K562 (cell line): ENCODE data around the gene EYA3. TPM values are rescaled to one million over a fixed set of nuclear protein-coding genes. Genes with fewer than 3 reads are reported as not detected.

Source experiments
- ATAC-seq: fragments of 200-7000 bp; cut with Tn5 transposase; 3 replicates; pipeline ENCODE4 v1.9.1; 2020; ENCODE audit warnings: moderate library complexity
- BruUV-seq: library from RNA; stranded (reverse); fragments of 400-500 nt; replicated peaks from 2 replicates; lab custom pipeline; 2021; lab: Mats Ljungman, UMichigan
- CTCF ChIA-PET: fragments of 300-600 bp; formaldehyde crosslinking; extraction: SDS; loops from one replicate; lab custom pipeline; 2021; ENCODE audit warnings: low intra/inter-chr PET ratio; lab: Yijun Ruan, JAX
- POLR2A ChIA-PET: fragments of 300-600, 350-650 bp; sonication (Branson Sonifier 250); formaldehyde crosslinking; extraction: SDS; loops from one replicate; lab custom pipeline; 2021; ENCODE audit warnings: antibody characterized with exemption, inconsistent platforms; lab: Yijun Ruan, JAX
- DNase-seq, 4 experiments: peaks; one replicate each; pipeline versions ENCODE4 v3.0.0 to v3.0.0-alpha.2; 2011 to 2018; ENCODE audit warnings: low spot score in 3 of 4, mixed read lengths in 3 of 4; ENCODE audit errors: extremely low read depth in 1 of 4
- FAIRE-seq: peaks from 2 replicates; lab custom pipeline; 2011; peaks lifted over from hg19 to GRCh38; lab: Jason Lieb, UNC
- H2AFZ ChIP-seq: 2 replicates; pipeline ENCODE4 v1.6.0; 2011; ENCODE audit warnings: low read depth, low read length, control low read depth, inconsistent platforms
- H3K27ac ChIP-seq: fragments of 200-600 bp; 3 replicates; pipeline ENCODE4 v1.8.0; 2011; ENCODE audit warnings: low read depth, mild to moderate bottlenecking, control low read depth, inconsistent platforms, low read length, moderate library complexity, mixed read lengths; ENCODE audit errors: extremely low read depth
- H3K27me3 ChIP-seq, 2 experiments: fragments of 300-600 bp in 1 of 2; 2 replicates in 1 of 2; 3 replicates in 1 of 2; pipeline versions ENCODE4 v1.6.0 to v1.8.0; 2011; ENCODE audit warnings: inconsistent platforms in 2 of 2, low read length in 2 of 2, mild to moderate bottlenecking in 1 of 2, mixed read lengths in 1 of 2, moderate library complexity in 1 of 2; ENCODE audit not compliant: control insufficient read depth in 2 of 2, insufficient read depth in 2 of 2
- H3K36me3 ChIP-seq: fragments of 300-600 bp; 3 replicates; pipeline ENCODE4 v1.8.0; 2011; ENCODE audit warnings: mild to moderate bottlenecking, low read length, inconsistent platforms; ENCODE audit not compliant: control insufficient read depth, insufficient read depth
- H3K4me1 ChIP-seq, 2 experiments: fragments of 200-600 bp in 1 of 2; replicated peaks in 1 of 2; 2 replicates in 1 of 2; 3 replicates in 1 of 2; pipeline versions ENCODE4 v1.5.1 to v1.8.0; 2011; ENCODE audit warnings: inconsistent platforms in 2 of 2, low read length in 2 of 2, mild to moderate bottlenecking in 1 of 2, mixed read lengths in 1 of 2, moderate library complexity in 1 of 2; ENCODE audit not compliant: control insufficient read depth in 2 of 2, insufficient read depth in 2 of 2
- H3K4me2 ChIP-seq: 2 replicates; pipeline ENCODE4 v1.6.1; 2011; ENCODE audit warnings: low read length, control low read depth, inconsistent platforms, mixed read lengths; ENCODE audit not compliant: insufficient read depth
- H3K4me3 ChIP-seq: fragments of 200-600 bp; sonication (generic), shearing (Covaris generic); 2 replicates; pipeline ENCODE4 v1.5.1; 2016; ENCODE audit warnings: control low read depth, inconsistent platforms
- H3K79me2 ChIP-seq: fragments of 200-600 bp; 3 replicates; pipeline ENCODE4 v1.8.0; 2011; ENCODE audit warnings: low read length, inconsistent platforms; ENCODE audit not compliant: control insufficient read depth, insufficient read depth
- H3K9ac ChIP-seq, 2 experiments: 2 replicates each; pipeline versions ENCODE4 v1.6.0 to v1.6.1; 2011; ENCODE audit warnings: low read depth in 2 of 2, low read length in 2 of 2, control low read depth in 1 of 2, inconsistent platforms in 1 of 2, mild to moderate bottlenecking in 1 of 2, mixed read lengths in 1 of 2; ENCODE audit not compliant: insufficient read depth in 1 of 2
- H3K9me1 ChIP-seq: one replicate; pipeline ENCODE4 v1.6.0; 2011; ENCODE audit warnings: inconsistent platforms, mild to moderate bottlenecking, low read length, moderate library complexity; ENCODE audit not compliant: control insufficient read depth, insufficient read depth
- H3K9me3 ChIP-seq: replicated peaks from 2 replicates; pipeline ENCODE4 v1.5.1; 2011; ENCODE audit warnings: low read depth, low read length, inconsistent platforms; ENCODE audit not compliant: control insufficient read depth, insufficient read depth
- H4K20me1 ChIP-seq: replicated peaks from 2 replicates; pipeline ENCODE4 v1.6.1; 2011; ENCODE audit warnings: low read length, inconsistent platforms, mixed read lengths; ENCODE audit not compliant: control insufficient read depth, insufficient read depth
- ATF7 ChIP-seq: fragments of 450-650 bp; IDR thresholded peaks from 2 replicates; pipeline ENCODE4 v1.7.1; 2014; ENCODE audit warnings: mild to moderate bottlenecking, moderate library complexity
- C11orf30 ChIP-seq: fragments of 450-650 bp; IDR thresholded peaks from 2 replicates; pipeline ENCODE4 v1.6.1; 2016; ENCODE audit warnings: low read depth, mild to moderate bottlenecking
- ERF ChIP-seq: fragments of 450-650 bp; formaldehyde crosslinking; IDR thresholded peaks from 2 replicates; pipeline ENCODE4 v1.4.0; 2020; ENCODE audit warnings: mild to moderate bottlenecking, mixed read lengths
- ETV1 ChIP-seq: fragments of 450-650 bp; conservative IDR thresholded peaks from 2 replicates; pipeline ENCODE4 v1.6.1; 2016; ENCODE audit warnings: missing genetic modification characterization, control low read depth, low read depth, missing compliant biosample characterization
- FOXJ2 ChIP-seq: fragments of 200-800 bp; sonication (Bioruptor generic); IDR thresholded peaks from 2 replicates; pipeline ENCODE4 v1.6.1; 2016; ENCODE audit warnings: missing genetic modification characterization, missing compliant biosample characterization
- GABPB1 ChIP-seq: sonication (generic); formaldehyde crosslinking; IDR thresholded peaks from 2 replicates; pipeline ENCODE4 v1.8.0; 2022; ENCODE audit warnings: mild to moderate bottlenecking, missing genetic modification reagents
- MCM5 ChIP-seq: fragments of 450-650 bp; IDR thresholded peaks from 2 replicates; pipeline ENCODE4 v1.6.1; 2016; ENCODE audit warnings: low read depth
- NFYB ChIP-seq: IDR thresholded peaks from 2 replicates; pipeline ENCODE4 v1.6.1; 2011; ENCODE audit warnings: mild to moderate bottlenecking, moderate library complexity; ENCODE audit not compliant: insufficient read length; ENCODE audit errors: extremely low read depth
- PHF21A ChIP-seq: fragments of 450-650 bp; IDR thresholded peaks from 2 replicates; pipeline ENCODE4 v1.6.1; 2017; ENCODE audit warnings: low read depth, borderline replicate concordance
- RBM39 ChIP-seq: fragments of 200-400 bp; formaldehyde crosslinking; optimal IDR thresholded peaks from 2 replicates; pipeline ENCODE3; 2018; ENCODE audit warnings: low read depth, low read length
- RCOR1 ChIP-seq, 2 experiments: IDR thresholded peaks; 2 replicates each; pipeline ENCODE4 v1.6.1; 2012; ENCODE audit warnings: low read depth in 2 of 2, low read length in 2 of 2, borderline replicate concordance in 1 of 2, improper control_type of control experiment in 1 of 2
- SAFB ChIP-seq: fragments of 200-400 bp; formaldehyde crosslinking; IDR thresholded peaks from 2 replicates; pipeline ENCODE4 v1.6.1; 2017; ENCODE audit warnings: low read depth, low read length, borderline replicate concordance
- TAF1 ChIP-seq: IDR thresholded peaks from 2 replicates; pipeline ENCODE4 v1.6.1; 2011; ENCODE audit warnings: mild to moderate bottlenecking, low read length, moderate library complexity; ENCODE audit not compliant: insufficient read depth, control insufficient read depth, severe bottlenecking; ENCODE audit errors: extremely low read depth
- TBL1XR1 ChIP-seq, 2 experiments: IDR thresholded peaks; 2 replicates each; pipeline ENCODE4 v1.6.1; 2012; ENCODE audit warnings: improper control_type of control experiment in 2 of 2, low read length in 2 of 2, mild to moderate bottlenecking in 1 of 2
- ZFP91 ChIP-seq: sonication (generic); formaldehyde crosslinking; IDR thresholded peaks from 2 replicates; pipeline ENCODE4 v1.8.0; 2022; ENCODE audit warnings: mild to moderate bottlenecking, missing genetic modification reagents
- ZNF584 ChIP-seq: fragments of 200-800 bp; sonication (Bioruptor generic); IDR thresholded peaks from 2 replicates; pipeline ENCODE4 v1.6.1; 2016; ENCODE audit warnings: low read depth, mild to moderate bottlenecking, missing genetic modification characterization, missing compliant biosample characterization
- ZNF717 ChIP-seq: fragments of 250-450 bp; sonication (Bioruptor Pico); IDR thresholded peaks from 2 replicates; pipeline ENCODE4 v1.5.0; 2021
- ZNF766 ChIP-seq: fragments of 200-800 bp; sonication (Bioruptor generic); conservative IDR thresholded peaks from 2 replicates; pipeline ENCODE4 v1.6.1; 2016; ENCODE audit warnings: missing genetic modification characterization, missing compliant biosample characterization
- WGBS: fragments of 100-300 bp; shearing (Covaris generic); methylation state at CpG from one replicate; pipeline ENCODE4 v1.1.6; 2016; ENCODE audit warnings: low coverage, mixed read lengths; ENCODE audit not compliant: insufficient coverage; ENCODE audit errors: missing lambda C conversion rate; 5-methylcytosine and 5-hydroxymethylcytosine counted together
- in situ Hi-C: fragments of 300-500 bp; cut with MboI; formaldehyde crosslinking; loops from 4 replicates; pipeline ENCODE4 v1.15.0; 2018; ENCODE audit warnings: inconsistent platforms, mixed read lengths
- intact Hi-C: fragments of 100-400 bp; cut with micrococcal nuclease; formaldehyde crosslinking; loops from 2 replicates; pipeline ENCODE4 v1.14.2; 2022
- polyA plus RNA-seq, 8 experiments: library from polyadenylated mRNA; depleted of rRNA in 4 of 8; stranded (reverse) in 5 of 8; unstranded in 3 of 8; fragments of >200 nt; fragmentation: Nextera tagmentation in 2 of 8; fragmentation: Illumina TruSeq in 1 of 8; extraction: Ambion mirVana in 2 of 8; extraction: Trizol in 1 of 8; gene quantifications; 2 replicates each; pipeline versions ENCODE4 v1.2.1 to v1.2.3, GENCODE V29; 2011 to 2014; ENCODE audit warnings: inconsistent platforms in 1 of 8, missing spikeins in 1 of 8
- total RNA-seq, 7 experiments: library from RNA; depleted of rRNA in 6 of 7; stranded (reverse); fragments of >200 nt in 6 of 7; fragmentation: Illumina TruSeq in 2 of 7; extraction: Trizol in 2 of 7; gene quantifications; 2 replicates each; pipeline versions ENCODE4 v1.2.1 to v1.2.3, GENCODE V29; 2011 to 2021; ENCODE audit warnings: low replicate concordance in 1 of 7
- TF ChIP-seq, protein P1 (sequence below): conservative IDR thresholded peaks from 2 replicates; pipeline ENCODE4 v1.6.1; 2011; ENCODE audit warnings: low read depth, mild to moderate bottlenecking, low read length; ENCODE audit not compliant: control insufficient read depth
- TF ChIP-seq, protein P2 (sequence below), 2 experiments: fragments of 250-450 bp in 1 of 2; fragments of 450-650 bp in 1 of 2; sonication (Bioruptor Pico) in 1 of 2; IDR thresholded peaks; 2 replicates each; pipeline versions ENCODE4 v1.6.1 to v1.8.0; 2016 to 2021; ENCODE audit warnings: mild to moderate bottlenecking in 2 of 2, moderate library complexity in 2 of 2, missing compliant biosample characterization in 1 of 2, missing genetic modification characterization in 1 of 2

Gene EYA3
- total and polyA plus RNA-seq, 9 of the 15 experiments (the other 6 are each of a cell fraction or from before 2014, with no cell fraction given) = 21.7 to 64.0 (median 43.6) TPM

DNA sequence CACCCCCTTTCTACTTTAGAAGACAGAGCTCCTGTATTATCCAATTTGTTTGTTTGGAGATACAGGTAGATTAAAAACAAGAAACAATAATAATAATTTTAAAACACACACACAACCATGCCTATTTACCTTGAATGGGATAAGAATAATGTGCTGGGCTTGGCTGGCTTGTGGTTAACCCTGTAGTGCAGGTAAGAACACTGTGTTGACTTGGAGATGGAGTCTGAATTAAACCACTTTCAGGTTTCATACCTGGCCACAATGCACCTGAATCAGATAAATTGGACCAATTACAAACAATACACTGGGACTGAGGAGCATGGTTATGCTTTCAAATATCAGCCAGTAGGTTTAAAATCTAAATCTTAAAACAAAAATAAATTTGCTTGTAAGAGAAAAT, 60.8 kb downstream of the EYA3 start:
- peaks cover 48% of the 10 kb centered on the region for H3K36me3 ChIP-seq
- no peak for FAIRE-seq

GRCh38 chr1:28027238-28027637, 61.2 kb downstream of the EYA3 start:
- no peaks in the 10 kb centered on the region for H3K4me1 ChIP-seq
- H4K20me1 ChIP-seq = no peaks in the 10 kb centered on the region
- no peak overlapping the region for H3K4me2 ChIP-seq
- H3K27me3 ChIP-seq = no peaks in the 10 kb centered on the region
- ATAC-seq (no peak), DNase-seq (no peak), FAIRE-seq (no peak)
- no TSS peak for BruUV-seq
- no peaks in the 10 kb centered on the region for H3K9me3 ChIP-seq
- POLR2A ChIA-PET = no interaction called here
- CTCF ChIA-PET = no interaction called here
- no peaks in the 10 kb centered on the region for H3K9me1 ChIP-seq
- no peak overlapping the region for H3K9ac ChIP-seq
- intact Hi-C loops (no loop called here), in situ Hi-C loops (no loop called here)
- H3K4me3 ChIP-seq = no peak overlapping the region
- 22% methylated on average over 1 of the region's 1 CpG for WGBS
- H2AFZ ChIP-seq = no peak overlapping the region
- H3K27ac ChIP-seq = no peak overlapping the region
- 0 out of 3 replicates have a peak, but pooled peaks cover 2% of the 10 kb centered on the region for H3K79me2 ChIP-seq
- H3K36me3 ChIP-seq = peaks cover 44% of the 10 kb centered on the region
- no peak for TF ChIP-seq TAF1
- TF ChIP-seq MCM5 = no peak
- no peak for TF ChIP-seq ZFP91 (CRISPR knock-in tag)
- TF ChIP-seq RBM39 = no peak
- TF ChIP-seq GABPB1 (CRISPR knock-in tag) = no peak
- TF ChIP-seq, protein P1, sequence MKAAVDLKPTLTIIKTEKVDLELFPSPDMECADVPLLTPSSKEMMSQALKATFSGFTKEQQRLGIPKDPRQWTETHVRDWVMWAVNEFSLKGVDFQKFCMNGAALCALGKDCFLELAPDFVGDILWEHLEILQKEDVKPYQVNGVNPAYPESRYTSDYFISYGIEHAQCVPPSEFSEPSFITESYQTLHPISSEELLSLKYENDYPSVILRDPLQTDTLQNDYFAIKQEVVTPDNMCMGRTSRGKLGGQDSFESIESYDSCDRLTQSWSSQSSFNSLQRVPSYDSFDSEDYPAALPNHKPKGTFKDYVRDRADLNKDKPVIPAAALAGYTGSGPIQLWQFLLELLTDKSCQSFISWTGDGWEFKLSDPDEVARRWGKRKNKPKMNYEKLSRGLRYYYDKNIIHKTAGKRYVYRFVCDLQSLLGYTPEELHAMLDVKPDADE = no peak
- peak; percentile 63; the same call in 1 of the 2 replicates for TF ChIP-seq C11orf30
- no peak for TF ChIP-seq SAFB
- no peak for TF ChIP-seq PHF21A

More for the DNA sequence above, 60.8 kb downstream of the EYA3 start:
- Histone ChIP-seq H3K4me1 (no peaks in the 10 kb centered on the region), H3K27me3 (no peaks in the 10 kb centered on the region), H3K9me3 (no peaks in the 10 kb centered on the region), H3K79me2 (0 out of 3 replicates have a peak, but pooled peaks cover 2% of the 10 kb centered on the region), H2AFZ (no peak overlapping the region), H3K27ac (no peak overlapping the region), H4K20me1 (no peaks in the 10 kb centered on the region), H3K4me2 (no peak overlapping the region), H3K9me1 (no peaks in the 10 kb centered on the region), H3K4me3 (no peak overlapping the region)
- no peak for DNase-seq
- no peak for ATAC-seq
- POLR2A ChIA-PET = no interaction called here
- no TSS peak for BruUV-seq
- in situ Hi-C loops = no loop called here
- TF ChIP-seq ZNF766 (CRISPR knock-in tag) (no peak), ERF (CRISPR knock-in tag) (no peak), ZNF717 (no peak), NFYB (no peak), ETV1 (tag) (no peak), TBL1XR1 (IDR thresholded peaks at IDR 0.05; ENCODE audit: low read length in 2 of 2) (no peak), RCOR1 (IDR thresholded peaks at IDR 0.05; ENCODE audit: borderline replicate concordance in 1 of 2, low read depth in 2 of 2, low read length in 2 of 2) (no peak), ATF7 (no peak), FOXJ2 (no peak), ZNF584 (no peak)
- TF ChIP-seq, protein P2, sequence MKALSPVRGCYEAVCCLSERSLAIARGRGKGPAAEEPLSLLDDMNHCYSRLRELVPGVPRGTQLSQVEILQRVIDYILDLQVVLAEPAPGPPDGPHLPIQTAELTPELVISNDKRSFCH (CRISPR knock-in tag; IDR thresholded peaks at IDR 0.05) = no peak
- TF ChIP-seq, protein P2 (tag; IDR thresholded peaks at IDR 0.05) = no peak
- TF ChIP-seq, all 486 proteins: peak for 0
- H3K9ac ChIP-seq = no peak overlapping the region
- CTCF ChIA-PET = no interaction called here
- intact Hi-C loops = no loop called here
